Measurements from ENCODE around the gene CPPED1.
A peak's percentile ranks its signal among the peaks of the same experiment; 100 is the strongest.
"Not testable (repeated sequence)": the region's sequence is repeated elsewhere in the genome, so short reads cannot be mapped to it uniquely, and the experiment has no call there.

Gene CPPED1

DNA sequence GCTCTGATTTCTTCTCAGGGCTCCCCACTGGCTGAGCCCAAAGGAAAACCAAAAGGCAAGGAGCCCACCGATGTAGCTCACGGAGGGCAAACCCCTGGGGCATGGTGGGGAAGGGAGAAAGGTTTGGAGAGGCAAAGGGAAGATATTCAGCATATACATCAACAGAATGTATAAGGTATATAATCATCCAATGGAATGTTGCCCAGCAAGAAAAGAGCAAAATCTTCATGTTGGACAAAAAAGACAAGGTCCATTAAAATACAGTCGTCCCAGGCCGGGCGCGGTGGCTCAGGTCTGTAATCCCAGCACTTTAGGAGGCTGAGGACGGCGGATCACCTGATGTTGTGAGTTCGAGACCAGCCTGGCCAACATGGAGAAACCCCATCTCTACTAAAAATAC, 1.6 kb downstream of the CPPED1 start:
- peak overlapping the region; percentile 7 for H3K4me3 ChIP-seq (ENCODE audit: control insufficient read depth, low read depth, low read length)
- TF ChIP-seq, protein P1, sequence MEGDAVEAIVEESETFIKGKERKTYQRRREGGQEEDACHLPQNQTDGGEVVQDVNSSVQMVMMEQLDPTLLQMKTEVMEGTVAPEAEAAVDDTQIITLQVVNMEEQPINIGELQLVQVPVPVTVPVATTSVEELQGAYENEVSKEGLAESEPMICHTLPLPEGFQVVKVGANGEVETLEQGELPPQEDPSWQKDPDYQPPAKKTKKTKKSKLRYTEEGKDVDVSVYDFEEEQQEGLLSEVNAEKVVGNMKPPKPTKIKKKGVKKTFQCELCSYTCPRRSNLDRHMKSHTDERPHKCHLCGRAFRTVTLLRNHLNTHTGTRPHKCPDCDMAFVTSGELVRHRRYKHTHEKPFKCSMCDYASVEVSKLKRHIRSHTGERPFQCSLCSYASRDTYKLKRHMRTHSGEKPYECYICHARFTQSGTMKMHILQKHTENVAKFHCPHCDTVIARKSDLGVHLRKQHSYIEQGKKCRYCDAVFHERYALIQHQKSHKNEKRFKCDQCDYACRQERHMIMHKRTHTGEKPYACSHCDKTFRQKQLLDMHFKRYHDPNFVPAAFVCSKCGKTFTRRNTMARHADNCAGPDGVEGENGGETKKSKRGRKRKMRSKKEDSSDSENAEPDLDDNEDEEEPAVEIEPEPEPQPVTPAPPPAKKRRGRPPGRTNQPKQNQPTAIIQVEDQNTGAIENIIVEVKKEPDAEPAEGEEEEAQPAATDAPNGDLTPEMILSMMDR (conservative IDR thresholded peaks at IDR 0.05; ENCODE audit: control insufficient read depth, insufficient read depth, low read depth, low read length): no peak
- no peak for DNase-seq (ENCODE audit: low read depth)

DNA sequence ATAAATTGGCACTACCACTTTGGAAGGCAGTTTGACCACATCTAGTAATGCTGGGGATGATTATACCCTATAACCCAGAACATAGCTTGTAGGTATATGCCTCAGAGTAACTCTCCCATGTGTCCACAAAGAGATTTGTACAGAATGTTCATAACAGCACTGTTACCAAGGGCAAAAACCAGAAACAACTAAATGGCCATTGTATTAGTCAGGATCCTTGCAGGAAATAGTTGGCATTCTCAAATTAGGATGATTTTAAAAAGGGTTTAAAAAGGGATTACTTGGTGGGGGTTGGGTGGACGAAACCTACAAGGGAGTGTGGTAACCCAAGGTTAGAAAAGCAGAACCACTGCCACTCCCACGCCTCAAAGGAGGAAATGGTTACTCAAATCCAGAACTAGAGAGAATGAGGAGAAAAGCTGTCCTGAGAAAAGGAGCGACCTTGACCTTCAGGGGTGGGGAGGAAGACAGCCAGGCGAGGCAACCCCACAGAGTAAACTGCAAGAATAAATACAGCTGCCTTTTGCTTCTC, 2.1 kb downstream of the CPPED1 start:
- TF ChIP-seq, protein P1 (conservative IDR thresholded peaks at IDR 0.05; ENCODE audit: control insufficient read depth, insufficient read depth, low read depth, low read length): no peak
- DNase-seq (ENCODE audit: low read depth): peak; percentile 80
- H3K4me3 ChIP-seq (ENCODE audit: control insufficient read depth, low read depth, low read length): peak overlapping the region; percentile 7

DNA sequence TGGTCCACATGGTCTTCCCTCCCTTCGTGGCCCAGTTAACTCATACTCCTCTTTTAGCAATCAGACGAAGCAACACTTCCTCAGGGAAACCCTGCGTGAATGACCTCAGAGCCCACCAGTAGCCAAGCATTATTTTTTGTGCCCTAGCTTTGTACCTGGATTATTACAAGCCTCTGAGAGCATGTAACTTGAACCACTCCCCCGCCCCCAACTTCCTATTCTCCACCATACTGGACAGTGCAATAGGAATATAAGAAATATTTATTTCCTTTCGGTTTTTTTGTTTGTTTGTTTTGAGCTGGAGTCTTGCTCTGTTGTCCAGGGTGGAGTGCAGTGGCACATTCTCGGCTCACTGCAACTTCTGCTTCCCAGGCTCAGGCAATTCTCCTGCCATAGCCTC, 2.9 kb downstream of the CPPED1 start:
- no peak for DNase-seq (ENCODE audit: low read depth)
- H3K4me3 ChIP-seq (ENCODE audit: control insufficient read depth, low read depth, low read length): no peak overlapping the region
- TF ChIP-seq, protein P1 (conservative IDR thresholded peaks at IDR 0.05; ENCODE audit: control insufficient read depth, insufficient read depth, low read depth, low read length): no peak

DNA sequence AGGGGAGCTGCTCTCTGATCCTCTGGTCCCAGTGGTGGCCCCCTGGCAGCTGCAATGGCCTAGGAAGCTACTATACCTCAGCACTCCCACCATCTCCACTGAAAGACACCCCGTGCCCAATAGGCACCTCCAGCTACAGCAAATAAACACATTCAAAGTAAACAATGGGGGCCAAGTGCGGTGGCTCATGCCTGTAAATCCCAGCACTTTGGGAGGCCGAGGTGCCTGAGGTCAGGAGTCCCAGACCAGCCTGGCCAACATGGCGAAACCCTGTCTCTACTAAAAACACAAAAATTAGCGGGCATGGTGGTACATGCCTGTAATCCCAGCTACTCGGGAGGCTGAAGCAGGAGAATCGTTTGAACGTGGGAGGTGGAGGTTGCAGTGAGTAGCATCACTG, 3.7 kb downstream of the CPPED1 start:
- DNase-seq (ENCODE audit: low read depth); H3K4me3 ChIP-seq (ENCODE audit: control insufficient read depth, low read depth, low read length): not testable (repeated sequence)

DNA sequence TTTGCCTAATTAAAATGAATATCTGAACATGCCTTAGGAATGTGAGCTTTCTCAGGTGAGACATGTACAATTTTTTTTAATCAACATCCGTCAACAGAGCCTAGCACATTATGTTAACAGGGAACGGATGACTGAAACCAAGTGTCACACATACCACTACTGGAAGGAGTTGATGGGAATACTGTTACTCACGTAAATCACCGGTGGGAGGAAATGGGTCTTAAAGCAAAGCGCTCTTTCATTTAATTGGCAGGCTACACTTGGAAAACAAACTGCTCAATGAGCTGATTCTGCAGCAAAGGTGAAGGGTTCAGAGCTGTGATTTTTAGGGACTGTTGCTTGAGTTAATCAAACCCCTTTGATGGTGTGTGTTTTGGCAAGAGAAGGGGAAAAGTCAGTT, 4.8 kb downstream of the CPPED1 start:
- no peak for DNase-seq (ENCODE audit: low read depth)
- H3K4me3 ChIP-seq (ENCODE audit: control insufficient read depth, low read depth, low read length): no peak overlapping the region
- TF ChIP-seq, protein P1 (conservative IDR thresholded peaks at IDR 0.05; ENCODE audit: control insufficient read depth, insufficient read depth, low read depth, low read length): no peak

DNA sequence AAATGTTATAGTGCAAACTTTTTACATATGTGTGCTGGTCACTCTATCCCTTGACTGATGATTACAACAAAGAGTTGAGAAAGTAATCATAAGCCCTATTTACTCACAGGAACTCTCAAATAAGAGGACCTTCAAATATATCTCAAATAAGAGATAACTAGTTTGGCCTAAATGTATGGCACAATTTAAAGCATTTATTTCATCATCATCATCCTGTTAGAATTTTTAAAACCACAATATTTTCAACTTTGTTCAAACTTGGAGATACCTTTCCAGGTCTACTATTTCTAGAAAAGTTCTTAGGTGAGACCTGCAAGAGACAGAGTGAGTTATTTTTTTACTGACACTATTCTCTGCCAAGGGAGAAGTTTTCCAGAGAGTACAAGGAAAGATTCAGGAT, 5.5 kb downstream of the CPPED1 start:
- no peak for DNase-seq (ENCODE audit: low read depth)
- TF ChIP-seq, protein P1 (conservative IDR thresholded peaks at IDR 0.05; ENCODE audit: control insufficient read depth, insufficient read depth, low read depth, low read length): no peak
- H3K4me3 ChIP-seq (ENCODE audit: control insufficient read depth, low read depth, low read length): no peak overlapping the region

DNA sequence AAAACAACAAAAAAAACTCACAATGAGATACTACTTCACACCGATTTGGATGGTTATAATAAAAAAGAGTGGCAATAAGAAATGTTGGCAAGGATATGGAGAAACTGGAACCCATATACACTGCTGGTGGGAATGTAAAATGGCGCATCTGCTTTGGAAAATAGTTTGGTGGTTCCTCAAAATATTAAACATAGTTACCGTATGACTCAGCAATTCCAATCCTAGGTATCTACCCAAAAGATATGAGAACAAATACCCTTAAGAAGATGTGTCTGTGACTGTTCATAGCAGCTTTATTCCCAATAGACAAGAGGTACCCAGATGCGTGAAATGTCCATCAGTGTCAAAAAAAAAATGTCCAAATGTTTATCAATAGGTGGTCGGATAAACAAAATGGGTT, 7.2 kb downstream of the CPPED1 start:
- DNase-seq (ENCODE audit: low read depth): no peak
- TF ChIP-seq, protein P1 (conservative IDR thresholded peaks at IDR 0.05; ENCODE audit: control insufficient read depth, insufficient read depth, low read depth, low read length): no peak
- no peak overlapping the region for H3K4me3 ChIP-seq (ENCODE audit: control insufficient read depth, low read depth, low read length)
